Liver (tissue), 9 donors: ENCODE data around the gene NDUFS4. TPM values are rescaled to one million over a fixed set of nuclear protein-coding genes. Genes with fewer than 3 reads are reported as not detected.

Experiments
- DNase-seq: peaks from one replicate; pipeline ENCODE4 v3.0.0-alpha.2; 2017; ENCODE audit warnings: low spot score
- H3K27ac ChIP-seq, 2 donors: one replicate each; pipeline ENCODE4 v1.7.0; 2013; ENCODE audit warnings: inconsistent platforms in 2 of 2, low read length in 2 of 2, control low read depth in 1 of 2, low read depth in 1 of 2, mild to moderate bottlenecking in 1 of 2
- H3K27me3 ChIP-seq, 4 donors: one replicate each; pipeline versions ENCODE4 v1.6.1 to v1.7.0; 2013; ENCODE audit warnings: low read length in 3 of 4, inconsistent platforms in 1 of 4, mild to moderate bottlenecking in 1 of 4, moderate library complexity in 1 of 4; ENCODE audit not compliant: control insufficient read depth in 4 of 4, insufficient read depth in 4 of 4
- H3K36me3 ChIP-seq, 4 donors: one replicate each; pipeline versions ENCODE4 v1.6.1 to v1.7.0; 2013; ENCODE audit warnings: low read length in 3 of 4, mild to moderate bottlenecking in 3 of 4, low read depth in 1 of 4, moderate library complexity in 1 of 4; ENCODE audit not compliant: control insufficient read depth in 4 of 4, insufficient read depth in 3 of 4
- H3K4me1 ChIP-seq, 4 donors: one replicate each; pipeline versions ENCODE4 v1.6.1 to v1.7.0; 2013; ENCODE audit warnings: low read length in 3 of 4, mild to moderate bottlenecking in 3 of 4, moderate library complexity in 1 of 4; ENCODE audit not compliant: control insufficient read depth in 4 of 4, insufficient read depth in 4 of 4
- H3K4me3 ChIP-seq, 3 donors: one replicate each; pipeline versions ENCODE4 v1.6.1 to v1.7.0; 2013; ENCODE audit warnings: low read length in 3 of 3, control low read depth in 1 of 3, low read depth in 1 of 3, mild to moderate bottlenecking in 1 of 3
- H3K9ac ChIP-seq, 2 donors: one replicate each; pipeline ENCODE4 v1.7.0; 2013; ENCODE audit warnings: low read length in 2 of 2, mild to moderate bottlenecking in 2 of 2, moderate library complexity in 2 of 2, control low read depth in 1 of 2, low read depth in 1 of 2
- H3K9me3 ChIP-seq, 4 donors: one replicate each; pipeline versions ENCODE4 v1.6.1 to v1.7.0; 2013; ENCODE audit warnings: low read length in 3 of 4; ENCODE audit not compliant: control insufficient read depth in 4 of 4
- CTCF ChIP-seq: fragments of 150-350 bp; IDR thresholded peaks from 2 replicates; pipeline ENCODE4 v1.5.1; 2017; ENCODE audit warnings: improper control_type of control experiment, low read depth, low read length; ENCODE audit not compliant: missing input control
- FOXA2 ChIP-seq: IDR thresholded peaks from 2 replicates; pipeline ENCODE4 v1.6.1; 2016; ENCODE audit warnings: antibody characterized with exemption
- HNF4A ChIP-seq, 2 donors: conservative IDR thresholded peaks; 2 replicates each; pipeline ENCODE4 v1.6.1; 2016; ENCODE audit warnings: antibody characterized with exemption in 2 of 2, mild to moderate bottlenecking in 2 of 2
- HNF4G ChIP-seq: IDR thresholded peaks from 2 replicates; pipeline ENCODE4 v1.6.1; 2016; ENCODE audit warnings: antibody characterized with exemption
- JUND ChIP-seq, 2 donors: IDR thresholded peaks; 2 replicates each; pipeline ENCODE4 v1.6.1; 2016; ENCODE audit warnings: antibody characterized with exemption in 2 of 2
- RAD21 ChIP-seq, 2 donors: IDR thresholded peaks; 2 replicates each; pipeline ENCODE4 v1.6.1; 2016; ENCODE audit warnings: antibody characterized with exemption in 2 of 2, mild to moderate bottlenecking in 2 of 2
- REST ChIP-seq: IDR thresholded peaks from 2 replicates; pipeline ENCODE4 v1.6.1; 2016; ENCODE audit warnings: antibody characterized with exemption, mild to moderate bottlenecking
- SP1 ChIP-seq: IDR thresholded peaks from 2 replicates; pipeline ENCODE4 v1.6.1; 2018; ENCODE audit warnings: antibody characterized with exemption, mild to moderate bottlenecking
- ZBTB33 ChIP-seq: IDR thresholded peaks from 2 replicates; pipeline ENCODE4 v1.6.1; 2016; ENCODE audit warnings: antibody characterized with exemption
- WGBS: extraction: QIAGEN DNeasy Blood & Tissue Kit; methylation state at CpG from one replicate; pipeline ENCODE4 v1.1.7; 2013; 5-methylcytosine and 5-hydroxymethylcytosine counted together
- polyA plus RNA-seq, 2 donors: library from polyadenylated mRNA; stranded (reverse) in 1 of 2; unstranded in 1 of 2; fragments of 200-250 nt in 1 of 2; fragments of >200 nt in 1 of 2; fragmentation: Nextera tagmentation in 1 of 2; extraction: Ambion mirVana in 1 of 2; gene quantifications; one replicate each; pipeline versions ENCODE4 v1.2.1 to v1.2.3, GENCODE V29; 2013 to 2015
- total RNA-seq, 2 donors: library from RNA; depleted of rRNA; stranded (reverse); fragments of >200 nt; gene quantifications; one replicate each; pipeline ENCODE4 v1.2.3, GENCODE V29; 2014
- donor health status: healthy.
- donor health status: healthy.
- donor health status: healthy.
- donor health status: healthy.
- donor health status: healthy.

The NDUFS4 gene
- total and polyA plus RNA-seq, 4 donors = 35.9 to 114 (median 53.4) TPM

GRCh38 chr5:53580547-53580946 is 20.1 kb downstream of the NDUFS4 start:
- no peak for DNase-seq

More at GRCh38 chr5:53580547-53580946, 20.1 kb downstream of the NDUFS4 start:
- Histone ChIP-seq H3K9me3 (no peaks in the 10 kb centered on the region), H3K4me1 (peaks cover 0 to 17% (median 8%) of the 10 kb centered on the region in 4 donors), H3K4me3 (no peak overlapping the region), H3K36me3 (no peaks in the 10 kb centered on the region), H3K9ac (no peak overlapping the region), H3K27ac (no peak overlapping the region), H3K27me3 (no peaks in the 10 kb centered on the region)
- TF ChIP-seq RAD21 (IDR thresholded peaks at IDR 0.05) = no peak
- no peak for TF ChIP-seq ZBTB33
- no peak for TF ChIP-seq JUND (IDR thresholded peaks at IDR 0.05)
- no peak for TF ChIP-seq SP1
- no peak for TF ChIP-seq REST
- TF ChIP-seq CTCF = no peak
- no peak for TF ChIP-seq FOXA2
- TF ChIP-seq HNF4A (conservative IDR thresholded peaks at IDR 0.05) = no peak
- TF ChIP-seq HNF4G = no peak
- 95% methylated on average over 7 of the region's 7 CpGs for WGBS
